Fibroblast of lung (primary cell): Measurements from ENCODE around the gene DMXL2. TPM values are rescaled to one million over a fixed set of nuclear protein-coding genes. Genes with fewer than 3 reads are reported as not detected.

Experiments used
- DNase-seq, 2 donors: peaks; one replicate each; pipeline versions ENCODE4 v3.0.0 to v3.0.0-alpha.2; 2010; ENCODE audit warnings: low read depth in 2 of 2
- H2AFZ ChIP-seq: 2 replicates; pipeline ENCODE4 v1.5.1; 2012; ENCODE audit warnings: low read length, control low read depth, inconsistent platforms
- H3K27ac ChIP-seq: 2 replicates; pipeline ENCODE4 v1.5.1; 2011; ENCODE audit warnings: low read length, control low read depth; ENCODE audit not compliant: insufficient read depth
- H3K27me3 ChIP-seq: 2 replicates; pipeline ENCODE4 v1.5.1; 2011; ENCODE audit warnings: mild to moderate bottlenecking, low read length; ENCODE audit not compliant: control insufficient read depth, insufficient read depth
- H3K36me3 ChIP-seq: 2 replicates; pipeline ENCODE4 v1.5.1; 2011; ENCODE audit warnings: low read length; ENCODE audit not compliant: control insufficient read depth, insufficient read depth
- H3K4me1 ChIP-seq: 2 replicates; pipeline ENCODE4 v1.5.1; 2011; ENCODE audit warnings: low read length; ENCODE audit not compliant: control insufficient read depth, insufficient read depth; ENCODE audit errors: extremely low read depth
- H3K4me2 ChIP-seq: 2 replicates; pipeline ENCODE4 v1.5.1; 2011; ENCODE audit warnings: low read length, control low read depth; ENCODE audit not compliant: insufficient read depth; ENCODE audit errors: extremely low read depth
- H3K4me3 ChIP-seq, 4 experiments: fragments of 200-600 bp in 1 of 4; sonication (generic) in 1 of 4; replicated peaks in 1 of 4; 2 replicates each; pipeline ENCODE4 v1.5.1; 2011 to 2016; ENCODE audit warnings: low read length in 4 of 4, low read depth in 3 of 4, mild to moderate bottlenecking in 3 of 4, control low read depth in 2 of 4, inconsistent platforms in 1 of 4, mixed read lengths in 1 of 4; ENCODE audit not compliant: insufficient read depth in 1 of 4; ENCODE audit errors: control extremely low read depth in 1 of 4
- H3K79me2 ChIP-seq: 2 replicates; pipeline ENCODE4 v1.5.1; 2012; ENCODE audit warnings: mild to moderate bottlenecking, low read length, inconsistent platforms; ENCODE audit not compliant: control insufficient read depth, insufficient read depth
- H3K9ac ChIP-seq: 2 replicates; pipeline ENCODE4 v1.5.1; 2011; ENCODE audit warnings: mild to moderate bottlenecking, low read length, control low read depth; ENCODE audit not compliant: insufficient read depth
- H3K9me3 ChIP-seq: 2 replicates; pipeline ENCODE4 v1.5.1; 2012; ENCODE audit warnings: low read depth, low read length; ENCODE audit not compliant: control insufficient read depth, insufficient read depth
- H4K20me1 ChIP-seq: 2 replicates; pipeline ENCODE4 v1.5.1; 2011; ENCODE audit warnings: low read length; ENCODE audit not compliant: control insufficient read depth, insufficient read depth; ENCODE audit errors: extremely low read depth
- CTCF ChIP-seq, 2 donors: IDR thresholded peaks in 1 of 2; conservative IDR thresholded peaks in 1 of 2; 1 replicate in 1 of 2; 2 replicates in 1 of 2; pipeline ENCODE4 v1.5.1; 2011 to 2012; ENCODE audit warnings: low read length in 2 of 2, control low read depth in 1 of 2, inconsistent platforms in 1 of 2, low read depth in 1 of 2, mild to moderate bottlenecking in 1 of 2
- EZH2 ChIP-seq: IDR thresholded peaks from 2 replicates; pipeline ENCODE4 v1.5.1; 2012; ENCODE audit warnings: low read length, control low read depth, mild to moderate bottlenecking; ENCODE audit errors: missing control alignments
- polyA plus RNA-seq, 2 donors: library from polyadenylated mRNA; depleted of rRNA in 1 of 2; stranded (reverse) in 1 of 2; unstranded in 1 of 2; fragments of >200 nt; gene quantifications; 2 replicates each; pipeline ENCODE4 v1.2.1, GENCODE V29; 2011 to 2012; ENCODE audit warnings: missing spikeins in 1 of 2
- total RNA-seq: library from RNA; depleted of rRNA; stranded (reverse); fragments of >200 nt; gene quantifications from 2 replicates; pipeline ENCODE4 v1.2.1, GENCODE V29; 2014

The DMXL2 gene
- total and polyA plus RNA-seq, 2 donors (not counting 1 experiment from before 2014, with no cell fraction given): 9.4 to 31.2 TPM

DNA sequence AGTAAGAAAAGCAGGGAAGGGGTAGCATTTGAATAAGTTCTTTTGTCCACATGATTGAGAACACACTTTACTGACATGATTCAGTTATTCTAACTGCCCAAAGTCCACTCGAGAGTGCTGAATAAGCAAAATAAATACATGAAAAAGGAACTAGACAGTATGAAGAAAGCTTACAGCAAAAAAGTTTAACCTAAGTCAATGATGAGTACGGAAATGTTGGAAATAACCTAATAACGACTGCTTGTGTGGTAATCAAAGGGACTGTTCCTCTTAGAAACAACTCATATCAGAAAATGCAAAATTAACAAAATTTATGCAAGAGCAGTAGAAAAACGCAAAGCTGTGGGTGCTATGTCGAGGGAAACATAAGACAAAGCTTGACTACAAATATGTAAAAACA lies 36.6 kb downstream of the DMXL2 start:
- Histone ChIP-seq H3K4me1 (no peaks in the 10 kb centered on the region), H3K79me2 (no peaks in the 10 kb centered on the region), H3K9me3 (no peaks in the 10 kb centered on the region), H3K27me3 (no peaks in the 10 kb centered on the region), H3K36me3 (no peaks in the 10 kb centered on the region), H4K20me1 (no peaks in the 10 kb centered on the region), H3K9ac (no peak overlapping the region), H3K27ac (no peak overlapping the region), H3K4me3 (no peak overlapping the region), H3K4me2 (no peak overlapping the region), H2AFZ (no peak overlapping the region)
- DNase-seq: no peak
- no peak for TF ChIP-seq EZH2
- TF ChIP-seq CTCF (conservative IDR thresholded peaks at IDR 0.05 in 1 of 2, IDR thresholded peaks at IDR 0.05 in 1 of 2; ENCODE audit: low read depth in 1 of 2, low read length in 2 of 2): no peak

- Histone ChIP-seq H4K20me1 (no peaks in the 10 kb centered on the region), H3K9me3 (no peaks in the 10 kb centered on the region), H3K4me2 (no peak overlapping the region), H3K27ac (no peak overlapping the region), H3K4me1 (no peaks in the 10 kb centered on the region), H2AFZ (no peak overlapping the region), H3K27me3 (no peaks in the 10 kb centered on the region), H3K9ac (no peak overlapping the region), H3K36me3 (no peaks in the 10 kb centered on the region), H3K79me2 (no peaks in the 10 kb centered on the region), H3K4me3 (no peak overlapping the region)
- no peak for DNase-seq
- no peak for TF ChIP-seq CTCF (conservative IDR thresholded peaks at IDR 0.05 in 1 of 2, IDR thresholded peaks at IDR 0.05 in 1 of 2; ENCODE audit: low read depth in 1 of 2, low read length in 2 of 2)
- no peak for TF ChIP-seq EZH2
These were observed 41.6 kb downstream of the DMXL2 start for GRCh38 chr15:51580982-51581381.

DNA sequence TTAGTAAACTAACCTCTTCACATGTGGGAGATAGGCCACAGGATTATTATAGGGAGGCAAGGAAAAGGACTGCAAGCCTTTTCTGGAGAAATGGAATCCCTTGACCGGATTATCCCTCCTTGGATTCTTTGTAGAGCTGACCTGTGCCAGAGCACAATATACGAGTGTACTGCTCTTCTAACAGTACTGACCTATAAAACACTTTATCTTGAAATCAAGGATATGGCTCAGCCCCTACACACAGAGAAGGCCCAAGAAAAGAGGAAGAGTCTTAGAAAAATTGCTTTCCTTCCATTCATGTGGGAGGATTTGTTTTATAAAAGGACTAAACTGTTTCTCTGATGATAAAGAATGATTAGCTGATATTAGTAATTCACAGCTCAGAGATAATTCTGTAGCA lies 42.2 kb downstream of the DMXL2 start:
- no peak overlapping the region for H3K9ac ChIP-seq
- H3K27me3 ChIP-seq: no peaks in the 10 kb centered on the region
- no peak overlapping the region for H3K27ac ChIP-seq
- H3K4me2 ChIP-seq: no peak overlapping the region
- DNase-seq: no peak
- H3K4me3 ChIP-seq: no peak overlapping the region
- no peaks in the 10 kb centered on the region for H3K79me2 ChIP-seq
- no peaks in the 10 kb centered on the region for H3K36me3 ChIP-seq
- no peaks in the 10 kb centered on the region for H3K4me1 ChIP-seq
- no peak for TF ChIP-seq EZH2
- no peak for TF ChIP-seq CTCF (conservative IDR thresholded peaks at IDR 0.05 in 1 of 2, IDR thresholded peaks at IDR 0.05 in 1 of 2; ENCODE audit: low read depth in 1 of 2, low read length in 2 of 2)
- H2AFZ ChIP-seq: no peak overlapping the region
- no peaks in the 10 kb centered on the region for H4K20me1 ChIP-seq
- H3K9me3 ChIP-seq: no peaks in the 10 kb centered on the region
